NCI-H2196 treated with DMSO at 0.1 percent for 48 hours (cell line): ENCODE measurements around the gene DHRS4L2.
"Not testable (repeated sequence)": the region's sequence is repeated elsewhere in the genome, so short reads cannot be mapped to it uniquely, and the experiment has no call there.

ENCODE experiments used
- DNase-seq: peaks from one replicate; lab custom pipeline; 2025; ENCODE audit not compliant: unreplicated experiment; lab: John Stamatoyannopoulos, UW

Gene DHRS4L2

GRCh38 chr14:23970283-23970659, 18.5 kb upstream of the DHRS4L2 start:
- DNase-seq = not testable (repeated sequence)

GRCh38 chr14:23973178-23973577, 15.6 kb upstream of the DHRS4L2 start:
- not testable (repeated sequence) for DNase-seq

GRCh38 chr14:23974041-23974440, 14.7 kb upstream of the DHRS4L2 start:
- DNase-seq = not testable (repeated sequence)

GRCh38 chr14:23977208-23977607, 11.5 kb upstream of the DHRS4L2 start:
- DNase-seq = not testable (repeated sequence)

- DNase-seq = not testable (repeated sequence)
Observed at GRCh38 chr14:23981951-23982813, 6.5 kb upstream of the DHRS4L2 start.

GRCh38 chr14:23984891-23985602, 3.7 kb upstream of the DHRS4L2 start:
- no peak for DNase-seq

- not testable (repeated sequence) for DNase-seq
Observed at GRCh38 chr14:23988223-23988606, 514 bp upstream of the DHRS4L2 start.

- DNase-seq = not testable (repeated sequence)
Observed at GRCh38 chr14:23989734-23990445, 1.2 kb downstream of the DHRS4L2 start.

GRCh38 chr14:23990961-23991360, 2.2 kb downstream of the DHRS4L2 start:
- not testable (repeated sequence) for DNase-seq

- DNase-seq = not testable (repeated sequence)
Observed at GRCh38 chr14:23993042-23993441, 4.3 kb downstream of the DHRS4L2 start.

- DNase-seq = not testable (repeated sequence)
Observed at GRCh38 chr14:23996009-23996408, 7.3 kb downstream of the DHRS4L2 start.

GRCh38 chr14:23996825-23997224, 8.1 kb downstream of the DHRS4L2 start:
- DNase-seq = not testable (repeated sequence)

- not testable (repeated sequence) for DNase-seq
Observed at GRCh38 chr14:23999640-24000039, 10.9 kb downstream of the DHRS4L2 start.

- not testable (repeated sequence) for DNase-seq
Observed at GRCh38 chr14:24001078-24001477, 12.3 kb downstream of the DHRS4L2 start.

- not testable (repeated sequence) for DNase-seq
Observed at GRCh38 chr14:24001679-24002078, 12.9 kb downstream of the DHRS4L2 start.

GRCh38 chr14:24006471-24006816, 17.7 kb downstream of the DHRS4L2 start:
- not testable (repeated sequence) for DNase-seq

- not testable (repeated sequence) for DNase-seq
Observed at GRCh38 chr14:24006817-24007652, 18.3 kb downstream of the DHRS4L2 start.

- no peak for DNase-seq
Observed at GRCh38 chr14:24011051-24011450, 22.3 kb downstream of the DHRS4L2 start.

- DNase-seq = not testable (repeated sequence)
Observed at GRCh38 chr14:24012726-24013273, 24.1 kb downstream of the DHRS4L2 start.
